ENCODE data around the gene OR4D2. TPM values are rescaled to one million over a fixed set of nuclear protein-coding genes. Genes with fewer than 3 reads are reported as not detected.

Gene OR4D2
- polyA plus RNA-seq = not detected in 3 replicates
- polyA plus RNA-seq (2011; ENCODE audit: low read depth) = not detected
- not detected in 2 replicates for polyA plus RNA-seq (2011; cell fraction: cytosol; rRNA removed)
- polyA plus RNA-seq (2011; cell fraction: nucleus; rRNA removed) = not detected in 2 replicates
- polyA plus RNA-seq (2012; ENCODE audit: low replicate concordance) = not detected in 2 replicates
- polyA minus RNA-seq = not detected in 3 replicates
- polyA minus RNA-seq (2011; cell fraction: cytosol; rRNA and poly(A)+ RNA removed) = not detected
- polyA minus RNA-seq (2011; cell fraction: nucleus; rRNA and poly(A)+ RNA removed) = not detected in 2 replicates

DNA sequence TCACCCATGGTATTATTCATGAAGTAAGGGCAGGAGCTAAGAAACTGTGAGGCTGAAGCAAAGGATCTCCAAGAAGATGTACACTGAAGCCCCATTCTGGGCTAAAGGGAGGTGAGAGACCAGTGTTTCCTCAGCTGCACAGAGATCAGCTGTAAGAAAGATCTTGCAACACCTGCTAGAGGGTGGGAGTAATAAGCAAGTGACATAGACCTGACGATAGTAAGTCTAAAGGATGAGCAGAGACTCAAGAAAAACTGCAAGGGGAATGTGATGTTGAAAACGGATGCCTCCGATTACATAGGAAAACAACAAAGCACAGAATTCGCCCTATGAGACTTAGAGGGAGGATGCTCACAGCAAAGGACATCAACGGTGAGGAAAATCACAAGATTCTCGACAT is at the start of gene OR4D2:
Gene OR4D2, plus strand, starts transcription at position 301 of the 400 bp plus-strand sequence. CDS start 2,674 bp downstream, outside the sequence.
- Histone ChIP-seq H3K4me2 (ENCODE audit: control insufficient read depth, extremely low read depth, insufficient read depth, low read depth, low read length) (no peak within 1 kb of the TSS), H3K36me3 (ENCODE audit: control insufficient read depth in 2 of 2, extremely low read depth in 1 of 2, insufficient read depth in 2 of 2, low read length in 2 of 2) (no peaks in the 10 kb centered on the region), H3K27ac (ENCODE audit: control insufficient read depth, insufficient read depth, low read length) (no peak within 1 kb of the TSS), H4K20me1 (ENCODE audit: control insufficient read depth, extremely low read depth, insufficient read depth, low read length) (no peaks in the 10 kb centered on the region), H3K4me1 (ENCODE audit: control insufficient read depth, extremely low read depth, insufficient read depth, low read length) (no peaks in the 10 kb centered on the region), H3K27me3 (ENCODE audit: control insufficient read depth, extremely low read depth, insufficient read depth, low read length) (peaks cover 10% of the 10 kb centered on the region), H3K9me3 (ENCODE audit: control insufficient read depth, low read depth, low read length) (no peaks in the 10 kb centered on the region), H3K4me3 (ENCODE audit: control insufficient read depth in 2 of 3, extremely low read depth in 1 of 3, insufficient read depth in 2 of 3, low read depth in 1 of 3, low read length in 3 of 3) (no peak within 1 kb of the TSS), H3K9me1 (ENCODE audit: control insufficient read depth, extremely low read depth, insufficient read depth, low read length) (no peaks in the 10 kb centered on the region), H2AFZ (ENCODE audit: control insufficient read depth, low read length) (no peak within 1 kb of the TSS), H3K79me2 (ENCODE audit: control insufficient read depth, insufficient read depth, low read length) (no peaks in the 10 kb centered on the region), H3K9ac (ENCODE audit: control insufficient read depth, extremely low read depth, insufficient read depth, low read length) (no peak within 1 kb of the TSS)
- TF ChIP-seq, protein P1, sequence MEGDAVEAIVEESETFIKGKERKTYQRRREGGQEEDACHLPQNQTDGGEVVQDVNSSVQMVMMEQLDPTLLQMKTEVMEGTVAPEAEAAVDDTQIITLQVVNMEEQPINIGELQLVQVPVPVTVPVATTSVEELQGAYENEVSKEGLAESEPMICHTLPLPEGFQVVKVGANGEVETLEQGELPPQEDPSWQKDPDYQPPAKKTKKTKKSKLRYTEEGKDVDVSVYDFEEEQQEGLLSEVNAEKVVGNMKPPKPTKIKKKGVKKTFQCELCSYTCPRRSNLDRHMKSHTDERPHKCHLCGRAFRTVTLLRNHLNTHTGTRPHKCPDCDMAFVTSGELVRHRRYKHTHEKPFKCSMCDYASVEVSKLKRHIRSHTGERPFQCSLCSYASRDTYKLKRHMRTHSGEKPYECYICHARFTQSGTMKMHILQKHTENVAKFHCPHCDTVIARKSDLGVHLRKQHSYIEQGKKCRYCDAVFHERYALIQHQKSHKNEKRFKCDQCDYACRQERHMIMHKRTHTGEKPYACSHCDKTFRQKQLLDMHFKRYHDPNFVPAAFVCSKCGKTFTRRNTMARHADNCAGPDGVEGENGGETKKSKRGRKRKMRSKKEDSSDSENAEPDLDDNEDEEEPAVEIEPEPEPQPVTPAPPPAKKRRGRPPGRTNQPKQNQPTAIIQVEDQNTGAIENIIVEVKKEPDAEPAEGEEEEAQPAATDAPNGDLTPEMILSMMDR (optimal IDR thresholded peaks at IDR 0.05 in 1 of 3, IDR thresholded peaks at IDR 0.05 in 1 of 3, conservative IDR thresholded peaks at IDR 0.05 in 1 of 3; ENCODE audit: extremely low read depth in 1 of 3, insufficient read depth in 2 of 3, low read length in 3 of 3) = no peak
- no peak for TF ChIP-seq EZH2 (IDR thresholded peaks at IDR 0.05; ENCODE audit: low read length)
- FAIRE-seq (no peak), DNase-seq (ENCODE audit: low read depth, low spot score) (no peak)
- dilution Hi-C loops (cut with MboI; ENCODE audit: extremely low pct_ligation_motif_present, low sequenced_read_pairs) = no loop called here

DNA sequence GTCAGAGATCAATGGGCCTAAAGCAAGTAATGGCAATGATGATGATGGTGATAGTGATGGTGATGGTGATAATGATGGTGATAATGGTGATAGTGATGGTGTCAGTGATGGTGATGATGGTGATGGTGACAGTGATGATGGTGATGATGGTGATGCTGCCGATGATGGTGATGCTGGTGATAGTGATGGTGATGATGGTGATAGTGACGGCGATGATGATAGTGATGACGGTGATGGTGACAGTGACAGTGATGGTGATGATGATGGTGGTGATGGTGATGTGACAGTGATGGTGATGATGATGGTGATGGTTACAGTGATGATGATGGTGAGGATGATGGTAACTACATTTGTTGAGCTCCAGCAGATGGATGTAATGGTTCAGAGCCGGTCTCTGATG is 49.4 kb upstream of the OR4D2 start:
- no peak for TF ChIP-seq EZH2 (IDR thresholded peaks at IDR 0.05; ENCODE audit: low read length)
- TF ChIP-seq, protein P1 (optimal IDR thresholded peaks at IDR 0.05 in 1 of 3, IDR thresholded peaks at IDR 0.05 in 1 of 3, conservative IDR thresholded peaks at IDR 0.05 in 1 of 3; ENCODE audit: extremely low read depth in 1 of 3, insufficient read depth in 2 of 3, low read length in 3 of 3) = no peak
- no peaks in the 10 kb centered on the region for H4K20me1 ChIP-seq (ENCODE audit: control insufficient read depth, extremely low read depth, insufficient read depth, low read length)
- H3K36me3 ChIP-seq (ENCODE audit: control insufficient read depth in 2 of 2, extremely low read depth in 1 of 2, insufficient read depth in 2 of 2, low read length in 2 of 2) = no peaks in the 10 kb centered on the region
- H3K4me3 ChIP-seq (ENCODE audit: control insufficient read depth in 2 of 3, extremely low read depth in 1 of 3, insufficient read depth in 2 of 3, low read depth in 1 of 3, low read length in 3 of 3) = no peak overlapping the region
- no peak overlapping the region for H3K9ac ChIP-seq (ENCODE audit: control insufficient read depth, extremely low read depth, insufficient read depth, low read length)
- H3K9me1 ChIP-seq (ENCODE audit: control insufficient read depth, extremely low read depth, insufficient read depth, low read length) = no peaks in the 10 kb centered on the region
- no peak overlapping the region for H2AFZ ChIP-seq (ENCODE audit: control insufficient read depth, low read length)
- H3K9me3 ChIP-seq (ENCODE audit: control insufficient read depth, low read depth, low read length) = no peaks in the 10 kb centered on the region
- H3K27me3 ChIP-seq (ENCODE audit: control insufficient read depth, extremely low read depth, insufficient read depth, low read length) = peaks cover 2% of the 10 kb centered on the region
- H3K4me2 ChIP-seq (ENCODE audit: control insufficient read depth, extremely low read depth, insufficient read depth, low read depth, low read length) = no peak overlapping the region
- no peak for DNase-seq (ENCODE audit: low read depth, low spot score)
- H3K27ac ChIP-seq (ENCODE audit: control insufficient read depth, insufficient read depth, low read length) = no peak overlapping the region
- dilution Hi-C loops (cut with MboI; ENCODE audit: extremely low pct_ligation_motif_present, low sequenced_read_pairs) = no loop called here
- H3K79me2 ChIP-seq (ENCODE audit: control insufficient read depth, insufficient read depth, low read length) = no peaks in the 10 kb centered on the region
- no peak for FAIRE-seq
- H3K4me1 ChIP-seq (ENCODE audit: control insufficient read depth, extremely low read depth, insufficient read depth, low read length) = no peaks in the 10 kb centered on the region

Measured in keratinocyte (primary cell).